RWPE1 (cell line): Measurements from ENCODE around the gene PDXK.
A peak's percentile ranks its signal among the peaks of the same experiment; 100 is the strongest.

ENCODE experiments used
- CTCF ChIA-PET: fragments of 350-600 bp; sonication (Branson Sonifier 250); formaldehyde crosslinking; extraction: SDS; loops from one replicate; lab custom pipeline; 2021; lab: Yijun Ruan, JAX
- POLR2A ChIA-PET: fragments of 400-600 bp; formaldehyde crosslinking; extraction: SDS; loops from one replicate; lab custom pipeline; 2020; ENCODE audit warnings: antibody characterized with exemption; ENCODE audit not compliant: low non-redundant PET; lab: Yijun Ruan, JAX
- DNase-seq: peaks from one replicate; pipeline ENCODE4 v3.0.0; 2012; ENCODE audit warnings: low spot score
- H3K27ac ChIP-seq: fragments of 450-650 bp; 2 replicates; pipeline ENCODE4 v1.5.1; 2017
- TF ChIP-seq, protein P1 (sequence below): fragments of 450-650 bp; conservative IDR thresholded peaks from 2 replicates; pipeline ENCODE4 v1.5.1; 2017; ENCODE audit warnings: low read depth, mild to moderate bottlenecking

Gene PDXK

DNA sequence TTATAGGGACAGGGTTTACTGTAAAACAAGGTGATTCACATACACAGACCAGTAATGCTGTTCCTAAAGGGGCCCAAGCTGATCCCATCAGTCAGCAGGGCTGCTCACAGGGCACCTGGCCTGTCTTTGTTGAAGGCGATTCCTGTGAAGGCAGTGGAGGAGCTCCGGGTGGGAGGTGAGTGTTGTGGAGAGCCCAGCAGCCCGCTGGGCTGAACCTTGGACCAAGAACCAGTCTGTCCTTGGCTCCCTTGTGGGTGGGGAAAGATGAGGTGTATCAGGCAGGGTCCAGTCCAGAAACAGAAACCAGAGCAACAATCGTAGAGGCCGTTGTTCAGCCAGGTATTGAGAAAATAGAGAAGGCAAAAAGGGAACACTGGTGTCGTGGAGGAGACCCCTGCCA is 12.5 kb downstream of the PDXK start:
- CTCF ChIA-PET, result interaction anchor here (0.6 kb wide), 1 partner anchor 16 kb away, joined by 4 read pairs; no protein-coding TSS in a partner anchor
- POLR2A ChIA-PET, result no interaction called here
- H3K27ac ChIP-seq, result peak overlapping the region; percentile 99
- no peak for DNase-seq
- TF ChIP-seq, protein P1, sequence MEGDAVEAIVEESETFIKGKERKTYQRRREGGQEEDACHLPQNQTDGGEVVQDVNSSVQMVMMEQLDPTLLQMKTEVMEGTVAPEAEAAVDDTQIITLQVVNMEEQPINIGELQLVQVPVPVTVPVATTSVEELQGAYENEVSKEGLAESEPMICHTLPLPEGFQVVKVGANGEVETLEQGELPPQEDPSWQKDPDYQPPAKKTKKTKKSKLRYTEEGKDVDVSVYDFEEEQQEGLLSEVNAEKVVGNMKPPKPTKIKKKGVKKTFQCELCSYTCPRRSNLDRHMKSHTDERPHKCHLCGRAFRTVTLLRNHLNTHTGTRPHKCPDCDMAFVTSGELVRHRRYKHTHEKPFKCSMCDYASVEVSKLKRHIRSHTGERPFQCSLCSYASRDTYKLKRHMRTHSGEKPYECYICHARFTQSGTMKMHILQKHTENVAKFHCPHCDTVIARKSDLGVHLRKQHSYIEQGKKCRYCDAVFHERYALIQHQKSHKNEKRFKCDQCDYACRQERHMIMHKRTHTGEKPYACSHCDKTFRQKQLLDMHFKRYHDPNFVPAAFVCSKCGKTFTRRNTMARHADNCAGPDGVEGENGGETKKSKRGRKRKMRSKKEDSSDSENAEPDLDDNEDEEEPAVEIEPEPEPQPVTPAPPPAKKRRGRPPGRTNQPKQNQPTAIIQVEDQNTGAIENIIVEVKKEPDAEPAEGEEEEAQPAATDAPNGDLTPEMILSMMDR, result no peak

DNA sequence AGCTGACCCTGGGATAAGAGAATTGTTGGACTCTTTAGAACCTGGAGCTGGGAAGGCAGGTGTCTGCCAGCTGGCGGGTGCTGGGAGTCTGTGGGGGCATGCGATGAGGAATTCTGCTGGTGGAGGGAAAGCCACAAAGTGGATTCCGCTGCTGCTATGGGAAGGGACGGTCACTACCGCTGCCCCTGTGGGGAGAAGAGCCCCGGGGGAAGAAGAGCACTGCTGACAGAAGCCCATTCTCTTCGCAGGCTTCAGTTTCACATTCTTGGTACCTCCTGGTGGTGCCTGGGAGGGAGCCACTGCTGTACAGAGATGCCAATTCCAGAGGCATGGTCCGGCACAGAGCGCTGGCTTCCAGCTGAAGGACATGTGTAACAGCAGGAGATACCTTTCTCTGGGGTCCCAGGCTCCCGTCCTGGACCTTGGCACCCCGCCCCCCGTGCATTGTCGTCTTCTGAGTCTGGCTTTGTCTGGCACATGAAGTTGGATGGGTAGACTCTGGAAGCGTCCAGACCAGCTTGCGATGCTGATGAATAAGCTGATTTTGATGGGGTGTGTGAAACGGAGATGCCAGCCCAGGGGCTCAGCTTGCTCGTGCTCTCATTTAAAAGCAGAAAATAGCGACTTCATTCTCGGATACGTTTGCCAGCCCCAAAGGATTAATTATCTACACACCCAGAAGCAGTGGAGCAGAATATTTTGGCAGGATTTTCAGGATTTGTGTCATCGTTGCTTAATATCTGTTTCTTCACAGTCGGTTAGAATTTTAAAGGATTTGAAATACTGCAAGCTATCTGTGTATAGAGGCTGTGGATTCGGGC is 13.2 kb downstream of the PDXK start:
- TF ChIP-seq, protein P1, result no peak
- CTCF ChIA-PET, result interaction anchor here (0.6 kb wide), 1 partner anchor 15 kb away, joined by 4 read pairs; no protein-coding TSS in a partner anchor
- DNase-seq, result no peak
- POLR2A ChIA-PET, result interaction anchor here (0.6 kb wide), 1 partner anchor 45 kb away, joined by 6 read pairs; no protein-coding TSS in a partner anchor
- H3K27ac ChIP-seq, result peak overlapping the region; percentile 99

GRCh38 chr21:43733060-43733459 is 14.1 kb downstream of the PDXK start:
- CTCF ChIA-PET, result no interaction called here
- no peak for DNase-seq
- peak overlapping the region; percentile 99 for H3K27ac ChIP-seq
- TF ChIP-seq, protein P1, result no peak
- POLR2A ChIA-PET, result no interaction called here

DNA sequence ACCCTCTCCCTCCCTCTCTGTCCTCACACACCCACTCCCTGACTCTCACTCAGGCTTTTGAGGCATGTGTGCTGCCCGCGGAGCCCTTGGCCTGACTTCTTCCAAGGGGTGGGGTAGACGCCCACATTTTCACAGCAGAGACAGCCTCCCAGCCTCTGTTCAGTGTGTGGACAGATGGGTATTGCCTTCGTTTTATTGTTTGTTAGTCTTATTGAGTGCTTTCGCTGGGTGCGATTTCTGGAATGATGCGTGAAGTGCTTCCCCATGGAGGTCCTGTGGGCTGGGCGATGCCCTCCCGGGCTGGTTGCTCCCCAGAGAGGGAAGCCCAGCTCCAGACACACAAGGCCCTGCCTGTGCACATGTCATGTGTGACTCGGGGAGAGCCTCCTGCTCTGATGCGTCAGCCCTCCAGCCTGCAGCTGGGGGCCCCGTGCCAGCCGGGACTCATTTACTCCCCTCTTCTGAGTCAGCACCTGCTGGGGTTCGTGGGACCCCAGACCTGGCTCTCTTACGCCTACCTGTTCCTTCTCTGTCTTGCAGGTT is 14.7 kb downstream of the PDXK start:
- POLR2A ChIA-PET, result no interaction called here
- TF ChIP-seq, protein P1, result no peak
- peak; percentile 38 for DNase-seq
- peak overlapping the region; percentile 99 for H3K27ac ChIP-seq
- CTCF ChIA-PET, result no interaction called here

GRCh38 chr21:43734131-43734927 is 15.4 kb downstream of the PDXK start:
- no peak for DNase-seq
- ChIA-PET POLR2A (no interaction called here), CTCF (interaction anchor here (0.8 kb wide), 1 partner anchor 11 kb away, joined by 3 read pairs; no protein-coding TSS in a partner anchor)
- peak overlapping the region; percentile 99 for H3K27ac ChIP-seq
- TF ChIP-seq, protein P1, result no peak

GRCh38 chr21:43734928-43735229 is 15.9 kb downstream of the PDXK start:
- ChIA-PET CTCF (interaction anchor here (0.6 to 0.8 kb wide), 2 partner anchors 11 to 134 kb away, joined by 3 to 4 read pairs; no protein-coding TSS in a partner anchor), POLR2A (no interaction called here)
- DNase-seq, result no peak
- TF ChIP-seq, protein P1, result no peak
- H3K27ac ChIP-seq, result peak overlapping the region; percentile 99
